ENCODE data around the gene MMP25. TPM values are rescaled to one million over a fixed set of nuclear protein-coding genes. Genes with fewer than 3 reads are reported as not detected.
"Not testable (repeated sequence)": the region's sequence is repeated elsewhere in the genome, so short reads cannot be mapped to it uniquely, and the experiment has no call there.

MMP25 gene
- total RNA-seq, 1 experiment from 2014 or later: 0.11 TPM

- intact Hi-C loops (cut with micrococcal nuclease; ENCODE audit: unreplicated experiment): no loop called here
- H3K4me1 Mint-ChIP-seq (ENCODE audit: low read depth, unreplicated experiment): peaks cover 9% of the 10 kb centered on the region
Measured at GRCh38 chr16:3073448-3073847, 27.1 kb downstream of the MMP25 start.

GRCh38 chr16:3074860-3075522 is 28.6 kb downstream of the MMP25 start:
- Histone ChIP-seq H3K4me1 (no peaks in the 10 kb centered on the region), H3K4me3 (ENCODE audit: low read depth, low read length) (no peak overlapping the region), H3K9me3 (no peaks in the 10 kb centered on the region), H3K36me3 (ENCODE audit: control insufficient read depth, insufficient read depth, low read length) (no peaks in the 10 kb centered on the region), H3K27me3 (replicated peaks; ENCODE audit: control insufficient read depth, insufficient read depth, low read length) (no peaks in the 10 kb centered on the region)
- H3K27ac Mint-ChIP-seq (ENCODE audit: unreplicated experiment): no peak overlapping the region
- intact Hi-C loops (cut with micrococcal nuclease; ENCODE audit: unreplicated experiment): no loop called here
- peaks cover 12% of the 10 kb centered on the region for H3K27me3 Mint-ChIP-seq (ENCODE audit: insufficient read depth, unreplicated experiment)
- H3K36me3 Mint-ChIP-seq (ENCODE audit: insufficient read depth, unreplicated experiment): peaks cover 6% of the 10 kb centered on the region
- TF ChIP-seq CTCF (IDR thresholded peaks at IDR 0.05; ENCODE audit: insufficient read depth in 1 of 2, low read depth in 1 of 2, low read length in 1 of 2, severe bottlenecking in 1 of 2, unreplicated experiment in 1 of 2): no peak
- no peak for DNase-seq
- CTCF ChIA-PET: interaction anchor here (0.6 to 0.7 kb wide), 3 partner anchors 23 to 83 kb away, joined by 3 to 12 read pairs (median 3); no protein-coding TSS in a partner anchor
- no TSS peak for BruUV-seq (replicated peaks)
- peaks cover 9% of the 10 kb centered on the region for H3K4me1 Mint-ChIP-seq (ENCODE audit: low read depth, unreplicated experiment)
- no peak overlapping the region for H3K4me3 Mint-ChIP-seq (ENCODE audit: unreplicated experiment)
- no peaks in the 10 kb centered on the region for H3K9me3 Mint-ChIP-seq (ENCODE audit: unreplicated experiment)
- POLR2A ChIA-PET: interaction anchor here (0.6 to 0.7 kb wide), 3 partner anchors 43 to 60 kb away, joined by 4 to 12 read pairs (median 5); no protein-coding TSS in a partner anchor

More at GRCh38 chr16:3073448-3073847, 27.1 kb downstream of the MMP25 start:
- no peak overlapping the region for H3K27ac Mint-ChIP-seq (ENCODE audit: unreplicated experiment)
- no TSS peak for BruUV-seq (replicated peaks)
- no peaks in the 10 kb centered on the region for H3K9me3 Mint-ChIP-seq (ENCODE audit: unreplicated experiment)
- DNase-seq: no peak
- Histone ChIP-seq H3K4me3 (ENCODE audit: low read depth, low read length) (no peak overlapping the region), H3K36me3 (ENCODE audit: control insufficient read depth, insufficient read depth, low read length) (no peaks in the 10 kb centered on the region), H3K4me1 (no peaks in the 10 kb centered on the region), H3K27me3 (replicated peaks; ENCODE audit: control insufficient read depth, insufficient read depth, low read length) (no peaks in the 10 kb centered on the region), H3K9me3 (no peaks in the 10 kb centered on the region)
- CTCF ChIA-PET: no interaction called here
- H3K27me3 Mint-ChIP-seq (ENCODE audit: insufficient read depth, unreplicated experiment): peaks cover 8% of the 10 kb centered on the region
- POLR2A ChIA-PET: no interaction called here
- no peak overlapping the region for H3K4me3 Mint-ChIP-seq (ENCODE audit: unreplicated experiment)
- TF ChIP-seq CTCF (IDR thresholded peaks at IDR 0.05; ENCODE audit: insufficient read depth in 1 of 2, low read depth in 1 of 2, low read length in 1 of 2, severe bottlenecking in 1 of 2, unreplicated experiment in 1 of 2): no peak
- peaks cover 6% of the 10 kb centered on the region for H3K36me3 Mint-ChIP-seq (ENCODE audit: insufficient read depth, unreplicated experiment)

GRCh38 chr16:3075523-3075915 is 29.2 kb downstream of the MMP25 start:
- TF ChIP-seq CTCF (IDR thresholded peaks at IDR 0.05; ENCODE audit: insufficient read depth in 1 of 2, low read depth in 1 of 2, low read length in 1 of 2, severe bottlenecking in 1 of 2, unreplicated experiment in 1 of 2): no peak
- POLR2A ChIA-PET: interaction anchor here (0.7 kb wide), 1 partner anchor 60 kb away, joined by 5 read pairs; no protein-coding TSS in a partner anchor
- intact Hi-C loops (cut with micrococcal nuclease; ENCODE audit: unreplicated experiment): no loop called here
- CTCF ChIA-PET: no interaction called here
- no peak overlapping the region for H3K4me3 Mint-ChIP-seq (ENCODE audit: unreplicated experiment)
- peaks cover 13% of the 10 kb centered on the region for H3K27me3 Mint-ChIP-seq (ENCODE audit: insufficient read depth, unreplicated experiment)
- peaks cover 9% of the 10 kb centered on the region for H3K4me1 Mint-ChIP-seq (ENCODE audit: low read depth, unreplicated experiment)
- no peaks in the 10 kb centered on the region for H3K36me3 ChIP-seq (ENCODE audit: control insufficient read depth, insufficient read depth, low read length)
- no peaks in the 10 kb centered on the region for H3K4me1 ChIP-seq
- no peaks in the 10 kb centered on the region for H3K9me3 ChIP-seq
- DNase-seq: no peak
- no TSS peak for BruUV-seq (replicated peaks)
- H3K27ac Mint-ChIP-seq (ENCODE audit: unreplicated experiment): no peak overlapping the region
- no peaks in the 10 kb centered on the region for H3K27me3 ChIP-seq (replicated peaks; ENCODE audit: control insufficient read depth, insufficient read depth, low read length)
- H3K4me3 ChIP-seq (ENCODE audit: low read depth, low read length): no peak overlapping the region
- H3K9me3 Mint-ChIP-seq (ENCODE audit: unreplicated experiment): no peaks in the 10 kb centered on the region
- H3K36me3 Mint-ChIP-seq (ENCODE audit: insufficient read depth, unreplicated experiment): peaks cover 6% of the 10 kb centered on the region

GRCh38 chr16:3075946-3076345 is 29.6 kb downstream of the MMP25 start:
- H3K27ac Mint-ChIP-seq (ENCODE audit: unreplicated experiment); H3K9me3 Mint-ChIP-seq (ENCODE audit: unreplicated experiment); DNase-seq; H3K4me1 ChIP-seq; H3K36me3 ChIP-seq (ENCODE audit: control insufficient read depth, insufficient read depth, low read length); H3K4me1 Mint-ChIP-seq (ENCODE audit: low read depth, unreplicated experiment); POLR2A ChIA-PET; H3K4me3 ChIP-seq (ENCODE audit: low read depth, low read length); H3K4me3 Mint-ChIP-seq (ENCODE audit: unreplicated experiment); BruUV-seq (replicated peaks); H3K36me3 Mint-ChIP-seq (ENCODE audit: insufficient read depth, unreplicated experiment); CTCF ChIA-PET; H3K27me3 ChIP-seq (replicated peaks; ENCODE audit: control insufficient read depth, insufficient read depth, low read length); intact Hi-C loops (cut with micrococcal nuclease; ENCODE audit: unreplicated experiment); H3K9me3 ChIP-seq: not testable (repeated sequence)
- H3K27me3 Mint-ChIP-seq (ENCODE audit: insufficient read depth, unreplicated experiment): peaks cover 13% of the 10 kb centered on the region
